Measurements from ENCODE around the gene CDK2. TPM values are rescaled to one million over a fixed set of nuclear protein-coding genes. Genes with fewer than 3 reads are reported as not detected.
"Not testable (repeated sequence)": the region's sequence is repeated elsewhere in the genome, so short reads cannot be mapped to it uniquely, and the experiment has no call there.

The CDK2 gene
- total and polyA plus RNA-seq, 4 donors = 5.1 to 22.6 (median 8.0) TPM

GRCh38 chr12:55981882-55982281 lies 15.3 kb downstream of the CDK2 start:
- H3K27ac ChIP-seq (ENCODE audit: low read depth in 1 of 2, low read length in 2 of 2) = not testable (repeated sequence)
- TF ChIP-seq JUND (IDR thresholded peaks at IDR 0.05) = peak in 1 of 2 donors; percentile 20
- WGBS = 72% methylated on average over 5 of the region's 5 CpGs

GRCh38 chr12:55982319-55982936 lies 15.8 kb downstream of the CDK2 start:
- no peaks in the 10 kb centered on the region for H3K27me3 ChIP-seq (ENCODE audit: control insufficient read depth in 4 of 4, insufficient read depth in 4 of 4, low read length in 3 of 4)
- peaks cover 0 to 1% (median 0%) of the 10 kb centered on the region in 4 donors for H3K4me1 ChIP-seq (ENCODE audit: control insufficient read depth in 4 of 4, insufficient read depth in 4 of 4, low read length in 3 of 4)
- DNase-seq (ENCODE audit: low spot score) = no peak
- peaks cover 9 to 31% (median 18%) of the 10 kb centered on the region in 4 donors for H3K36me3 ChIP-seq (ENCODE audit: control insufficient read depth in 4 of 4, insufficient read depth in 3 of 4, low read depth in 1 of 4, low read length in 3 of 4)
- 83% methylated on average over 3 of the region's 3 CpGs for WGBS
- H3K9ac ChIP-seq (ENCODE audit: low read depth in 1 of 2, low read length in 2 of 2) = no peak overlapping the region
- H3K4me3 ChIP-seq (ENCODE audit: low read depth in 1 of 3, low read length in 3 of 3) = no peak overlapping the region
- no peak for TF ChIP-seq YY1 (IDR thresholded peaks at IDR 0.05)
- H3K9me3 ChIP-seq (ENCODE audit: control insufficient read depth in 4 of 4, low read length in 3 of 4) = no peaks in the 10 kb centered on the region
- H3K27ac ChIP-seq (ENCODE audit: low read depth in 1 of 2, low read length in 2 of 2) = no peak overlapping the region

More at GRCh38 chr12:55981882-55982281, 15.3 kb downstream of the CDK2 start:
- H3K27me3 ChIP-seq (ENCODE audit: control insufficient read depth in 4 of 4, insufficient read depth in 4 of 4, low read length in 3 of 4); H3K4me1 ChIP-seq (ENCODE audit: control insufficient read depth in 4 of 4, insufficient read depth in 4 of 4, low read length in 3 of 4); DNase-seq (ENCODE audit: low spot score); H3K9ac ChIP-seq (ENCODE audit: low read depth in 1 of 2, low read length in 2 of 2); H3K9me3 ChIP-seq (ENCODE audit: control insufficient read depth in 4 of 4, low read length in 3 of 4); H3K4me3 ChIP-seq (ENCODE audit: low read depth in 1 of 3, low read length in 3 of 3): not testable (repeated sequence)
- peaks cover 7 to 28% (median 15%) of the 10 kb centered on the region in 4 donors for H3K36me3 ChIP-seq (ENCODE audit: control insufficient read depth in 4 of 4, insufficient read depth in 3 of 4, low read depth in 1 of 4, low read length in 3 of 4)

DNA sequence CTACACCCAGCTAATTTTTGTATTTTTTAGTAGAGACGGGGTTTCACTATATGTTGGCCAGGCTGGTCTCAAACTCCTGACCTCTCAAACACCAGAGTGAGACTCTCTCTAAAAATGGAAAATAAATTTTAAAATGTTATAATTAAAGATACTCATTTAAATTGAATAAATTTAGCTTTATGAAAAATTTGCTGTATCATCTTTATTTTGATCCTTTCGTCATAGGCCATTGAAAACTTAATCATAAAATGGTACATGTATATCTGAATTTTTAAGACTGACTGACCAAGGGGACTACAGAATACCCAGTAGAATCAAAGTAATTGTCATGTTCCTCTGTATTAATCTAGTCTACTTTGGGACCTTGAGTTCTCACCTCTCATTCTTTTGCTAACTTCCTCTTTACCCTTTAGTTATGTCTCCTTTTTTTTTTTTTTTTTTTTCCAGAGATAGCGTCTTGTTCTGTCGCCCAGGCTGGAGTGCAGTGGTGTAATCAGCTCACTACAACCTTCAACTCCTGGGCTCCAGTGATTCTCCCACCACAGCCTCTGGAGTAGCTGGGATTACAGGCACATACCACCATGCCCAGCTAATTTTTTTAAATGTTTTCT lies 16.7 kb downstream of the CDK2 start:
- Histone ChIP-seq H3K4me1 (ENCODE audit: control insufficient read depth in 4 of 4, insufficient read depth in 4 of 4, low read length in 3 of 4) (peaks cover 0 to 1% (median 0%) of the 10 kb centered on the region in 4 donors), H3K27ac (ENCODE audit: low read depth in 1 of 2, low read length in 2 of 2) (no peak overlapping the region), H3K4me3 (ENCODE audit: low read depth in 1 of 3, low read length in 3 of 3) (no peak overlapping the region), H3K27me3 (ENCODE audit: control insufficient read depth in 4 of 4, insufficient read depth in 4 of 4, low read length in 3 of 4) (no peaks in the 10 kb centered on the region), H3K9ac (ENCODE audit: low read depth in 1 of 2, low read length in 2 of 2) (no peak overlapping the region), H3K9me3 (ENCODE audit: control insufficient read depth in 4 of 4, low read length in 3 of 4) (no peaks in the 10 kb centered on the region), H3K36me3 (ENCODE audit: control insufficient read depth in 4 of 4, insufficient read depth in 3 of 4, low read depth in 1 of 4, low read length in 3 of 4) (peaks cover 12 to 33% (median 20%) of the 10 kb centered on the region in 4 donors)
- 87% methylated on average over 4 of the region's 4 CpGs for WGBS
- TF ChIP-seq TAF1 (conservative IDR thresholded peaks at IDR 0.05) (no peak), FOXA1 (IDR thresholded peaks at IDR 0.05) (no peak), HNF4A (conservative IDR thresholded peaks at IDR 0.05) (no peak), NR2F2 (IDR thresholded peaks at IDR 0.05) (no peak), CTCF (IDR thresholded peaks at IDR 0.05; ENCODE audit: low read depth, low read length, missing input control) (no peak), GABPA (IDR thresholded peaks at IDR 0.05 in 1 of 2, conservative IDR thresholded peaks at IDR 0.05 in 1 of 2) (no peak), REST (IDR thresholded peaks at IDR 0.05) (no peak), EGR1 (IDR thresholded peaks at IDR 0.05; ENCODE audit: low read depth in 2 of 2) (no peak), HNF4G (IDR thresholded peaks at IDR 0.05) (no peak), JUND (IDR thresholded peaks at IDR 0.05) (no peak), FOXA2 (IDR thresholded peaks at IDR 0.05) (no peak), RXRA (IDR thresholded peaks at IDR 0.05) (no peak)
- TF ChIP-seq, protein P1, sequence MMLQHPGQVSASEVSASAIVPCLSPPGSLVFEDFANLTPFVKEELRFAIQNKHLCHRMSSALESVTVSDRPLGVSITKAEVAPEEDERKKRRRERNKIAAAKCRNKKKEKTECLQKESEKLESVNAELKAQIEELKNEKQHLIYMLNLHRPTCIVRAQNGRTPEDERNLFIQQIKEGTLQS (IDR thresholded peaks at IDR 0.05) = no peak
- TF ChIP-seq, protein P2, sequence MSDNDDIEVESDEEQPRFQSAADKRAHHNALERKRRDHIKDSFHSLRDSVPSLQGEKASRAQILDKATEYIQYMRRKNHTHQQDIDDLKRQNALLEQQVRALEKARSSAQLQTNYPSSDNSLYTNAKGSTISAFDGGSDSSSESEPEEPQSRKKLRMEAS (IDR thresholded peaks at IDR 0.05) = no peak
- no peak for DNase-seq (ENCODE audit: low spot score)
